GM12872 (cell line): ENCODE data around the gene DPP7.

Experiments
- TF ChIP-seq, protein P1 (sequence below): IDR thresholded peaks from 3 replicates; pipeline ENCODE4 v1.5.1; 2011; ENCODE audit warnings: low read depth, mild to moderate bottlenecking, low read length, moderate library complexity; ENCODE audit not compliant: insufficient read depth

DPP7 gene

DNA sequence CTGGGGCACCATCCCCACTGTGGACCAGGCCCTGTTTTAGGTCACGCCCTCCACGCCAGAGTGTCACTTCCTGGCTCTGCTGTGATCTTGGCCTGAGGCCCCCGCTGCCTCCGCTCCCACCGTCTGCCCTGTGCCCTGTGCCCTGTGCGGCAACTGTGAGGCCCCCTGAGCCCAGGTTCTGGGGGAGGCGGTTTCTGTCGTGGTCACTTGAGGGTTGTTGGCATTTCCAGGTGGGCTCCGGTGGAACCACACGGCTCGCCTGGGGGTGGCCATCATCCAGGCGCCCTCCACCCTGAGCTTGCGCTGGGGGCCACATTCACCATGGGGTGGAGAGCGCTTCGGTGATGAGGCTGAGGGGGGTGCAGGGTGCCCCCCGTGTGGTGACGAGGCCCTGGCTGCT, 6.6 kb downstream of the DPP7 start:
- TF ChIP-seq, protein P1, sequence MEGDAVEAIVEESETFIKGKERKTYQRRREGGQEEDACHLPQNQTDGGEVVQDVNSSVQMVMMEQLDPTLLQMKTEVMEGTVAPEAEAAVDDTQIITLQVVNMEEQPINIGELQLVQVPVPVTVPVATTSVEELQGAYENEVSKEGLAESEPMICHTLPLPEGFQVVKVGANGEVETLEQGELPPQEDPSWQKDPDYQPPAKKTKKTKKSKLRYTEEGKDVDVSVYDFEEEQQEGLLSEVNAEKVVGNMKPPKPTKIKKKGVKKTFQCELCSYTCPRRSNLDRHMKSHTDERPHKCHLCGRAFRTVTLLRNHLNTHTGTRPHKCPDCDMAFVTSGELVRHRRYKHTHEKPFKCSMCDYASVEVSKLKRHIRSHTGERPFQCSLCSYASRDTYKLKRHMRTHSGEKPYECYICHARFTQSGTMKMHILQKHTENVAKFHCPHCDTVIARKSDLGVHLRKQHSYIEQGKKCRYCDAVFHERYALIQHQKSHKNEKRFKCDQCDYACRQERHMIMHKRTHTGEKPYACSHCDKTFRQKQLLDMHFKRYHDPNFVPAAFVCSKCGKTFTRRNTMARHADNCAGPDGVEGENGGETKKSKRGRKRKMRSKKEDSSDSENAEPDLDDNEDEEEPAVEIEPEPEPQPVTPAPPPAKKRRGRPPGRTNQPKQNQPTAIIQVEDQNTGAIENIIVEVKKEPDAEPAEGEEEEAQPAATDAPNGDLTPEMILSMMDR = no peak

GRCh38 chr9:137107312-137107921, 7.1 kb downstream of the DPP7 start:
- TF ChIP-seq, protein P1 = no peak

- TF ChIP-seq, protein P1 = no peak
Measured at GRCh38 chr9:137106662-137107250, 7.8 kb downstream of the DPP7 start.

DNA sequence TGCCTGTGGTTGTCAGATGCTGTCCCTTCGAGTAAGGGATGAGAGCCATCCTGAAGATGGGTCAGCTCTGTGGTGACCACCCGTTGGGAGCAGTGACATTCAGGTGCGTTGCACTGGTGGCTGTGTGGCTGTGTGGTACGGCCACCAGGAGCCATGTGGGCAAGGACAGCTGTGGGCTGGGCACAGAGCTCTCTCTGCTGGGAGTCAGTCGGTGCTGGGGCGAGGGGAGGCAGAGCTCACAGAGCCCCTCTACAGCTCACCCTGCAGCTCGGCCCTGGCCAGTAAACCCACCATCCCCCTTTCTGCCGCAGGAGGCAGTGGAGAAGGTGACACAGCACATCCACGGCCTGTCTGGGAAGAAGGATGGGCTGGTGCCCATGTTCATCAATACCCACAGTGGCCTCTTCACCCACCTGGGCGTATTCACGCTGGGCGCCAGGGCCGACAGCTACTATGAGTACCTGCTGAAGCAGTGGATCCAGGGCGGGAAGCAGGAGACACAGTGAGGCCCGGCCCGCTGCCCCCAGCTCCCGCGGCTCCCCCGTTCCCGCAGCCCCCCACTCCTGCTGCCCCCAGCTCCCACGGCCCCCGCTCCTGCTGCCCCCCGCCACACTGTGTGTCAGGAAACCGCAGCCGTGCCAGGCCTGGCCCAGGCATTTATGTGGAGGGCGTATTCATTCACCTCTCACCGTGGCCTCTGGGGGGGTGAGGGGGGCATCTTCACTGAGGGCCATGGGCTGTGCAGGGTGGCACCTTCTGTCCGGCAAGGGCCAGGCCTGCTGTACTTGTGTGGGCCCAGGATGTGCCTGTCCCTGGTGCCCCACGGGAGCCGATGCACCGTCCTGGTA, 8.5 kb downstream of the DPP7 start:
- TF ChIP-seq, protein P1 = no peak

GRCh38 chr9:137103206-137103999, 11.1 kb downstream of the DPP7 start:
- TF ChIP-seq, protein P1 = no peak

GRCh38 chr9:137099231-137099630, 15.3 kb downstream of the DPP7 start:
- TF ChIP-seq, protein P1 = no peak
